Activated CD8-positive, alpha-beta memory T cell treated with anti-CD3 and anti-CD28 coated beads for 4 hours (primary cell): ENCODE results near the gene TAGAP.
A peak's percentile ranks its signal among the peaks of the same experiment; 100 is the strongest.
"Not testable (repeated sequence)": the region's sequence is repeated elsewhere in the genome, so short reads cannot be mapped to it uniquely, and the experiment has no call there.

ENCODE experiments used
- DNase-seq, 2 donors: peaks; one replicate each; pipeline ENCODE4 v3.0.0-alpha.2; 2020; ENCODE audit warnings: low read depth in 2 of 2

The TAGAP gene

GRCh38 chr6:159043947-159044346 is 844 bp downstream of the TAGAP start:
- DNase-seq: no peak

- DNase-seq: no peak
Measured at GRCh38 chr6:159043251-159043650, 1.5 kb downstream of the TAGAP start.

GRCh38 chr6:159042826-159043181 is 2.0 kb downstream of the TAGAP start:
- no peak for DNase-seq

- DNase-seq: peak in 1 of 2 donors; percentile 57
Measured at GRCh38 chr6:159042003-159042825, 2.6 kb downstream of the TAGAP start.

GRCh38 chr6:159041181-159041580 is 3.6 kb downstream of the TAGAP start:
- no peak for DNase-seq

GRCh38 chr6:159039885-159040258 is 4.9 kb downstream of the TAGAP start:
- DNase-seq: no peak

- DNase-seq: no peak
Measured at GRCh38 chr6:159038914-159039884, 5.6 kb downstream of the TAGAP start.

- not testable (repeated sequence) for DNase-seq
Measured at GRCh38 chr6:159038318-159038717, 6.5 kb downstream of the TAGAP start.

- DNase-seq: no peak
Measured at GRCh38 chr6:159037756-159038290, 7.0 kb downstream of the TAGAP start.

- no peak for DNase-seq
Measured at GRCh38 chr6:159036673-159037072, 8.1 kb downstream of the TAGAP start.

GRCh38 chr6:159035891-159036290 is 8.9 kb downstream of the TAGAP start:
- DNase-seq: no peak

GRCh38 chr6:159033160-159034049 is 11.4 kb downstream of the TAGAP start:
- DNase-seq: no peak

- DNase-seq: no peak
Measured at GRCh38 chr6:159031846-159032245, 12.9 kb downstream of the TAGAP start.

- no peak for DNase-seq
Measured at GRCh38 chr6:159030168-159030567, 14.6 kb downstream of the TAGAP start.

GRCh38 chr6:159025224-159025623 is 19.6 kb downstream of the TAGAP start:
- not testable (repeated sequence) for DNase-seq

GRCh38 chr6:159023893-159024292 is 20.9 kb downstream of the TAGAP start:
- no peak for DNase-seq

GRCh38 chr6:159020011-159020410 is 24.8 kb downstream of the TAGAP start:
- no peak for DNase-seq

- DNase-seq: no peak
Measured at GRCh38 chr6:159017757-159018559, 26.8 kb downstream of the TAGAP start.

- DNase-seq: no peak
Measured at GRCh38 chr6:159014406-159014805, 30.4 kb downstream of the TAGAP start.

GRCh38 chr6:159013229-159013628 is 31.6 kb downstream of the TAGAP start:
- DNase-seq: no peak

- DNase-seq: no peak
Measured at GRCh38 chr6:159012201-159012600, 32.6 kb downstream of the TAGAP start.
